AML-193 (cell line): ENCODE results near the gene QPCTL.
A peak's percentile ranks its signal among the peaks of the same experiment; 100 is the strongest.

Experiments
- DNase-seq, 2 experiments: peaks; one replicate each; lab custom pipeline; 2025; lab: John Stamatoyannopoulos, UW

Gene QPCTL

GRCh38 chr19:45692187-45693105, at the start of gene QPCTL:
Gene QPCTL (plus strand): TSS chr19:45692666. CDS start chr19:45692704, 38 bp downstream.
- peak; percentile 98 to 99 for DNase-seq

- peak; percentile 75 to 78 for DNase-seq
Measured at GRCh38 chr19:45643024-45643926, 49.2 kb upstream of the QPCTL start.

DNA sequence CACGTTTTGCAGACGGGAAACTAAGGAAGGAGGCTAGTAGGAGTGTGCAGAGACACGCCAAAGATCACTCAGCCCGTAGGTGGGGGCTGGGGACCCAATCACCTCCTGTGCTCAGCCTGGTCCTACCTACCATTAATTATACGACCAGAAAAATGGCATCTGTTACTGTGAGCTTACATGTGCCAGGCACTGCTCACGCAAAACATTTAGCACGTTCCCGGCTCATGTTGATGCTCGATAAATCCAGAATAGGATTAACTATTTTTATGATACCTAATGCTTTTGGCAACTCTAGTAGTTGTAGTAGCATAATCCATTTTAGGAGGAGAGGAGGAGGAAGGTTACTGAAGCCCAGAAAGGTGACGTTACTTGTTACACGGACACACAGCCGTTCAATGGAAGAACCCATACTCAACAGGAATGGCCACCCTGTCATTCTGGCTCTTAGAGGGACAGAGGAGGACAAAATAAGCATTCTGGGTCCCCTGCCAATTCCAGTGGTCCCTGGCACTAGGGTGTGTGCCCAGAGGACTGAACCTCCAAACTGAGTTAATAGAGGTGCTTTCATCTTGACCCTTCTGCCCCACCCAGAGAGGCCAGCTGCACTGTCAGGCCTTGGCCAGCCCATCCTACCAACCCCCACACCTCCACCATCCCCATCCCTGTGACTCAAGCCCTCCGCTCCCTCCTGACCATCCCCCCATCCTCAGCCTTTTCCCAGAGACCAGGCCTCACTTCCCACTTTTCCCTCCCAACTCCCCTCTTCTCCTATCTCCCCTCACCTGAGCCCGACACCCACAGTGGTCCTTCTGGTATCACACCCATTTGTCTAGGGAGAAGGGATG, 48.3 kb upstream of the QPCTL start:
- no peak for DNase-seq

GRCh38 chr19:45645068-45645630, 47.3 kb upstream of the QPCTL start:
- no peak for DNase-seq

- peak; percentile 57 to 73 for DNase-seq
Measured at GRCh38 chr19:45645631-45646344, 46.7 kb upstream of the QPCTL start.

DNA sequence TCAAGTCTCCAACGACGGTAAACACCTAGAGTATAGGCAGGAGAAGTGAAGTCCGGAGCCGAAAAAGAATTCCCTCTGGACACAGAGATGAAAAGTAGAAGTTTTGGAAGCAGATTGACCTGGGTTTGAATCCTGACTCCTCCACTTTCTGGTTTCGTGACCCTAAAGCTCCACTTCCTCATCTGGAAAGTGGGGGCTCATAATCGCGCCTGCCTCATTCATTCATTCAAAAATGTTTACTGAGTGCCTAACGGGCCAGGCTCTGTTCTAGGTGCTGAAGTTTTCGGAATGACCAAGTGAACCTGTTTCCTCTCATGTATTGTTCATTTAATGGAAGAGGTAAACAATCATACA, 46.1 kb upstream of the QPCTL start:
- no peak for DNase-seq

DNA sequence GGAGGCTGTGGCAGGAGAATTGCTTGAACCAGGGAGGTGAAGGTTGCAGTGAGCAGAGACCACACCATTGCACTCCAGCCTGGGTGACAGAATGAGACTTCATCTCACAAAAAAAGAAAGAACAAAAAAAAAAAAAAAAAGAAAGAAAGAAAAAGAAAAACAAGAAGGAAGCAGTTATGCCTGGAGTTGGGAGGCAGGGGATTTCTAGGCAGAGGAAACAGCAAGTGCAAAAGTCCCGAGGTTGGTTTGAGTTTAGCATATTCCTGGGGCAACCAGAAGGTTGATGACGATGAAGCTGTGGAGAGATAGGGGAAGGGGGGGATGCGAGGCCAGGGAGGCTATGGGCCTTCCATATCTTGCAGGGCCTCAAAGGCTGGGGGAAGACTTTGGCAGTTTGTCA, 41.7 kb upstream of the QPCTL start:
- DNase-seq, result no peak

GRCh38 chr19:45653634-45654033, 38.8 kb upstream of the QPCTL start:
- DNase-seq, result no peak

- DNase-seq, result no peak
Measured at GRCh38 chr19:45655073-45655472, 37.4 kb upstream of the QPCTL start.

- no peak for DNase-seq
Measured at GRCh38 chr19:45657520-45658167, 34.8 kb upstream of the QPCTL start.

DNA sequence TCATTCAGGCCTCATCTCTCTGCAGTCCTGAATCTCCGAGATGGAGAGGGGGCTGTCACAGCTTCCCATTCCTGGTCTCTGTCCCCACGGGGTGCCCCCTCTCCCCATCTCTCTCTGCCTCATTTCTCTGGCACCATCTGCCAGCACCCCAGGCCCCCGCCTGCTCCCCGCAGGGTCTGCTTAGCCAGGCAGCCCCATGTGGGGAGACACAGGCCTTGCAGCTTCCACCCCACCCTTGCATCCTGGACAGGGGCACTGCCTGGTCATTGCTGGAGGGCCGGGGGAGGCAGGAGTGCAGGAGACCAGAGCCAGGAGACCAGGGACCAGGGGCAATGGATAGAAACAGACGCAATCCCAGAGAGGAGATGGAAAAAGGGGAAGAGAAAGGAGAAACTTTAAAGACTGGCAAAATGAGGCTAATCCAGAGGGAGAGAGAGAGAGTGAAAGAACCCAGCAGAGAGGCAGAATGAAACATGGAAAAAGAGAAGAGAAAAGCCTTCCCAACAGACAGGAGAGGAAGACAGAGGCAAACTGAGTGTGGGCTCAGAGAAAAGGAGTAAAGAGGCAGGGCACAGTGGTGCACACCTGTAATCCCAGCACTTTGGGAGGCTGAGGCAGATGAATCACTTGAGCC, 33.3 kb upstream of the QPCTL start:
- DNase-seq, result no peak

DNA sequence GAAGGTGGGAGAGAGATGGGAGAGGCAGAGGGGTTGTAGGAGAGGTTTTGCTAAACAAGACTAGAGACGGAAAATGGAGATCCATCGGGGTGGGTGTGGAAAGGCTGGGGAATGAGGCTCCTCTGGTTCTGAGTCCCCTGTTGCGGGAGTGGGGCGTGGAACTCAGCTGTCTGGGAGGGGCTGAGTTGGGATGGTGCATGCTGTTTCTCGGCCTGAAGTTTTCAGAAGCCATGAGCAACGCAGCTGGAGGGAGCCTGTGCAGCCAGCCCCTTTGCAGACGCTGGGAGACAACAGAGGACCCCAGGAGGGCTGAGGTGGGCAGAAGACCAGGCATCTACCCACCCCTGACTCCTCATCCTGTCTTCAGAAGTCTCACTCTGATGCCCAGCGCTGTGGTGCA, 31.8 kb upstream of the QPCTL start:
- DNase-seq, result no peak

- no peak for DNase-seq
Measured at GRCh38 chr19:45663800-45664199, 28.7 kb upstream of the QPCTL start.

- DNase-seq, result no peak
Measured at GRCh38 chr19:45664575-45664974, 27.9 kb upstream of the QPCTL start.

- peak; percentile 22 to 27 for DNase-seq
Measured at GRCh38 chr19:45667620-45668341, 24.7 kb upstream of the QPCTL start, which contains the start of gene GIPR. Gene GIPR (plus strand): TSS chr19:45668221. CDS start chr19:45669521, 1,300 bp downstream.

DNA sequence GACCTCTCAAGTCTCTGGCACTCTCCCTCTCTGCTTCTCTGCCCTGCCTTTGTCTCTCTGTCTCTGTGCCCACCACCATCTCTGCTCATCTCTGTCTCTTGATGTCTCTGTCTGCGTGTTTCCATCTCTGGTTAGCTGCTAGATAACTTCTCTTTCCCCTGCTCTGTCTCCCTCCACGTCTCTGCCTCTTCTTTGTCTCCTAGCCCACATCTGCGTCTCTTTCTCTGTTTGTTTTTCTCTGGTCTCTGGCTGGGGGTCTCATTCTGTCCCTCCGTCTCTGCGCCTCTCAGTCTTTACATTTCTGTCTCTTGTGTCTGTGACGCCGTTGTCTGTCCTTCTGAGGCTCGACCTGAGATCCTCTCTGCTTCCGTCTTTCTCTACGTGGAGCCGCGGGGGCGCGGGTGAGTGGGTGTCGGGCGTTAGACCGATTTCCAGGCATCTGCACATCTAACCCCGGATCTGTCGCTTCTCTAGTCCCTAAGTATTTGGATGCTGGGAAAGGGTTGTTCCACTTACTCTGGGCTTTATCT, 24.1 kb upstream of the QPCTL start:
- DNase-seq, result no peak

GRCh38 chr19:45670670-45671453, 21.6 kb upstream of the QPCTL start:
- no peak for DNase-seq

- no peak for DNase-seq
Measured at GRCh38 chr19:45674946-45675345, 17.5 kb upstream of the QPCTL start.
